Measurements from ENCODE around the gene CARM1. TPM values are rescaled to one million over a fixed set of nuclear protein-coding genes. Genes with fewer than 3 reads are reported as not detected.

CARM1 gene
- total and polyA plus RNA-seq, 2 donors (not counting 1 experiment from before 2014, with no cell fraction given) = 24.8 to 41.9 TPM

DNA sequence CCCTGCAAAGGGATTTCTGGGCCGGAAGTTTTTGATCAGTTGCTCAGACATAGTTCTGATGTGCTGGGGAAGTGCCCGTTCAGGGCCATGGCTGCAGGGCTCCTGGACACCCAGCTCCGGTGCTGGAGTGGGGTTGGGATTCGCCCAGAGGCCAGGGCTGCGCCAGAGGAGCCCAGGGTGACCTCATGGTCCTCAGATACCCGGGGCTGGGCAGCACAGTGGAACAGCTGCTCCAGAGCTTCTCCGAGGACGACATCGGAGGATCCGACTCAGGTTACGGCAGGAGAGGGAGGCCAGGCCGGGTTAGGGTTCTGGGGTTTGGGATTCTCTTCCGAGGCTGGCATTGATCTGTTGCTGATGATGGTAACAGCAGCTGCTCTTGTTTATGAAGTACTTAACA lies 20.9 kb downstream of the CARM1 start:
- Histone ChIP-seq H4K20me1 (ENCODE audit: control insufficient read depth, extremely low read depth, insufficient read depth, low read length) (no peaks in the 10 kb centered on the region), H3K4me2 (ENCODE audit: extremely low read depth, insufficient read depth, low read length) (no peak overlapping the region), H3K9ac (ENCODE audit: insufficient read depth, low read length) (no peak overlapping the region), H3K79me2 (ENCODE audit: control insufficient read depth, insufficient read depth, low read length) (peaks cover 14% of the 10 kb centered on the region), H2AFZ (ENCODE audit: low read length) (no peak overlapping the region), H3K4me3 (replicated peaks in 1 of 4; ENCODE audit: control extremely low read depth in 1 of 4, insufficient read depth in 1 of 4, low read depth in 3 of 4, low read length in 4 of 4) (no peak overlapping the region), H3K9me3 (ENCODE audit: control insufficient read depth, insufficient read depth, low read depth, low read length) (no peaks in the 10 kb centered on the region), H3K4me1 (ENCODE audit: control insufficient read depth, extremely low read depth, insufficient read depth, low read length) (no peaks in the 10 kb centered on the region), H3K27me3 (ENCODE audit: control insufficient read depth, insufficient read depth, low read length) (no peaks in the 10 kb centered on the region), H3K27ac (ENCODE audit: insufficient read depth, low read length) (no peak overlapping the region), H3K36me3 (ENCODE audit: control insufficient read depth, insufficient read depth, low read length) (no peaks in the 10 kb centered on the region)
- TF ChIP-seq EZH2 (IDR thresholded peaks at IDR 0.05; ENCODE audit: low read length, missing control alignments) = no peak
- TF ChIP-seq, protein P1, sequence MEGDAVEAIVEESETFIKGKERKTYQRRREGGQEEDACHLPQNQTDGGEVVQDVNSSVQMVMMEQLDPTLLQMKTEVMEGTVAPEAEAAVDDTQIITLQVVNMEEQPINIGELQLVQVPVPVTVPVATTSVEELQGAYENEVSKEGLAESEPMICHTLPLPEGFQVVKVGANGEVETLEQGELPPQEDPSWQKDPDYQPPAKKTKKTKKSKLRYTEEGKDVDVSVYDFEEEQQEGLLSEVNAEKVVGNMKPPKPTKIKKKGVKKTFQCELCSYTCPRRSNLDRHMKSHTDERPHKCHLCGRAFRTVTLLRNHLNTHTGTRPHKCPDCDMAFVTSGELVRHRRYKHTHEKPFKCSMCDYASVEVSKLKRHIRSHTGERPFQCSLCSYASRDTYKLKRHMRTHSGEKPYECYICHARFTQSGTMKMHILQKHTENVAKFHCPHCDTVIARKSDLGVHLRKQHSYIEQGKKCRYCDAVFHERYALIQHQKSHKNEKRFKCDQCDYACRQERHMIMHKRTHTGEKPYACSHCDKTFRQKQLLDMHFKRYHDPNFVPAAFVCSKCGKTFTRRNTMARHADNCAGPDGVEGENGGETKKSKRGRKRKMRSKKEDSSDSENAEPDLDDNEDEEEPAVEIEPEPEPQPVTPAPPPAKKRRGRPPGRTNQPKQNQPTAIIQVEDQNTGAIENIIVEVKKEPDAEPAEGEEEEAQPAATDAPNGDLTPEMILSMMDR (conservative IDR thresholded peaks at IDR 0.05 in 1 of 2, IDR thresholded peaks at IDR 0.05 in 1 of 2; ENCODE audit: low read depth in 1 of 2, low read length in 2 of 2) = no peak
- no peak for DNase-seq (ENCODE audit: low read depth in 2 of 2)

DNA sequence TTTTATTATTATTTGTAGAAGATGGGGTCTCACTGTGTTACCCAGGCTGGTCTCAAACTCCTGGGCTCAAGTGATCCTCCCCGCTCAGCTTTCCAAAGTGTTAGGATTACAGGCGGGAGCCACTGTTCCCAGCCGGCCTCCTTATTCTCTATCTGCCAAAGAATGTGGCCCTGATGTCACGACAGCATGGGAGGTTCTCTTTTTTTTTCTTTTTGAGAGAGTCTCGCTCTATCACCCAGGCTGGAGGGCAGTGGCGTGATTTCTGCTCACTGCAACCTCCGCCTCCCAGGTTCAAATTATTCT lies 23.5 kb downstream of the CARM1 start:
- H3K79me2 ChIP-seq (ENCODE audit: control insufficient read depth, insufficient read depth, low read length) = peaks cover 20% of the 10 kb centered on the region
- H3K27me3 ChIP-seq (ENCODE audit: control insufficient read depth, insufficient read depth, low read length) = no peaks in the 10 kb centered on the region
- H3K27ac ChIP-seq (ENCODE audit: insufficient read depth, low read length) = no peak overlapping the region
- H3K4me2 ChIP-seq (ENCODE audit: extremely low read depth, insufficient read depth, low read length) = no peak overlapping the region
- H2AFZ ChIP-seq (ENCODE audit: low read length) = no peak overlapping the region
- no peaks in the 10 kb centered on the region for H3K9me3 ChIP-seq (ENCODE audit: control insufficient read depth, insufficient read depth, low read depth, low read length)
- no peak overlapping the region for H3K9ac ChIP-seq (ENCODE audit: insufficient read depth, low read length)
- no peak for DNase-seq (ENCODE audit: low read depth in 2 of 2)
- TF ChIP-seq EZH2 (IDR thresholded peaks at IDR 0.05; ENCODE audit: low read length, missing control alignments) = no peak
- TF ChIP-seq, protein P1 (conservative IDR thresholded peaks at IDR 0.05 in 1 of 2, IDR thresholded peaks at IDR 0.05 in 1 of 2; ENCODE audit: low read depth in 1 of 2, low read length in 2 of 2) = no peak
- H4K20me1 ChIP-seq (ENCODE audit: control insufficient read depth, extremely low read depth, insufficient read depth, low read length) = no peaks in the 10 kb centered on the region
- H3K36me3 ChIP-seq (ENCODE audit: control insufficient read depth, insufficient read depth, low read length) = no peaks in the 10 kb centered on the region
- H3K4me1 ChIP-seq (ENCODE audit: control insufficient read depth, extremely low read depth, insufficient read depth, low read length) = no peaks in the 10 kb centered on the region
- no peak overlapping the region for H3K4me3 ChIP-seq (replicated peaks in 1 of 4; ENCODE audit: control extremely low read depth in 1 of 4, insufficient read depth in 1 of 4, low read depth in 3 of 4, low read length in 4 of 4)

DNA sequence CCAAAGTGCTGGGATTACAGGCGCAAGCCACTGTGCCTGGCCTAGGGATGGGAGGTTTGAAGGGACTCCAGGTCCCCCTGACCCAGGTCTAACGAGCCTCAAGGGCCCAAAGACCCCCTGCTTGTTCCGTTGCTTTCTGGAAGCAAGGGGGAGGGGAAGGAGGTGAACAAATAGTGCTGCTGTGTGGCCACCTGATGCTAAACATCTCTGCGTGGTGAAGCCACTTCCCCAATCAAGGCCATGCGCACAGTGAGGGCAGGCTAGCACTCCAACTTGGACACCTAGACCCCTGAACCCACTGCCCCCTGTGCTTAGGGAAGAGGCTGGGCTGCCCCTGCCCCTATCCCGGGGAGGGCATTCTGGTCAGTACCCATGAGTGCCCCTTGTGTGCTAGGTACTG lies 24.0 kb downstream of the CARM1 start:
- Histone ChIP-seq H3K9me3 (ENCODE audit: control insufficient read depth, insufficient read depth, low read depth, low read length) (no peaks in the 10 kb centered on the region), H3K4me1 (ENCODE audit: control insufficient read depth, extremely low read depth, insufficient read depth, low read length) (no peaks in the 10 kb centered on the region), H3K27ac (ENCODE audit: insufficient read depth, low read length) (no peak overlapping the region), H3K4me2 (ENCODE audit: extremely low read depth, insufficient read depth, low read length) (no peak overlapping the region), H2AFZ (ENCODE audit: low read length) (no peak overlapping the region), H3K4me3 (replicated peaks in 1 of 4; ENCODE audit: control extremely low read depth in 1 of 4, insufficient read depth in 1 of 4, low read depth in 3 of 4, low read length in 4 of 4) (no peak overlapping the region), H3K79me2 (ENCODE audit: control insufficient read depth, insufficient read depth, low read length) (peaks cover 20% of the 10 kb centered on the region), H3K36me3 (ENCODE audit: control insufficient read depth, insufficient read depth, low read length) (no peaks in the 10 kb centered on the region), H3K9ac (ENCODE audit: insufficient read depth, low read length) (no peak overlapping the region), H3K27me3 (ENCODE audit: control insufficient read depth, insufficient read depth, low read length) (no peaks in the 10 kb centered on the region), H4K20me1 (ENCODE audit: control insufficient read depth, extremely low read depth, insufficient read depth, low read length) (no peaks in the 10 kb centered on the region)
- no peak for DNase-seq (ENCODE audit: low read depth in 2 of 2)
- TF ChIP-seq, protein P1 (conservative IDR thresholded peaks at IDR 0.05 in 1 of 2, IDR thresholded peaks at IDR 0.05 in 1 of 2; ENCODE audit: low read depth in 1 of 2, low read length in 2 of 2) = no peak
- TF ChIP-seq EZH2 (IDR thresholded peaks at IDR 0.05; ENCODE audit: low read length, missing control alignments) = no peak
